Memory B cell (primary cell): ENCODE measurements around the gene RABL3.

Experiments used
- ATAC-seq: fragments of 150-1000 bp; cut with Tn5 transposase; 2 replicates; pipeline ENCODE4 v1.10.0; 2021; ENCODE audit warnings: low read depth, mild to moderate bottlenecking, moderate library complexity
- DNase-seq, 2 donors: peaks; one replicate each; pipeline ENCODE4 v3.0.0; 2022; ENCODE audit warnings: low spot score in 2 of 2
- H3K27ac Mint-ChIP-seq: one replicate; pipeline ENCODE4 v1.8.0; 2022; ENCODE audit warnings: mild to moderate bottlenecking, moderate library complexity, mixed read lengths
- H3K27me3 Mint-ChIP-seq: one replicate; pipeline ENCODE4 v1.8.0; 2022; ENCODE audit warnings: mixed read lengths
- H3K36me3 Mint-ChIP-seq: one replicate; pipeline ENCODE4 v1.8.0; 2022; ENCODE audit warnings: mild to moderate bottlenecking, mixed read lengths
- H3K4me1 Mint-ChIP-seq: one replicate; pipeline ENCODE4 v1.8.0; 2022; ENCODE audit warnings: mixed read lengths
- H3K4me3 Mint-ChIP-seq: one replicate; pipeline ENCODE4 v1.8.0; 2022; ENCODE audit warnings: mild to moderate bottlenecking, moderate library complexity, mixed read lengths
- H3K9me3 Mint-ChIP-seq: one replicate; pipeline ENCODE4 v1.8.0; 2022; ENCODE audit warnings: mixed read lengths

The RABL3 gene

DNA sequence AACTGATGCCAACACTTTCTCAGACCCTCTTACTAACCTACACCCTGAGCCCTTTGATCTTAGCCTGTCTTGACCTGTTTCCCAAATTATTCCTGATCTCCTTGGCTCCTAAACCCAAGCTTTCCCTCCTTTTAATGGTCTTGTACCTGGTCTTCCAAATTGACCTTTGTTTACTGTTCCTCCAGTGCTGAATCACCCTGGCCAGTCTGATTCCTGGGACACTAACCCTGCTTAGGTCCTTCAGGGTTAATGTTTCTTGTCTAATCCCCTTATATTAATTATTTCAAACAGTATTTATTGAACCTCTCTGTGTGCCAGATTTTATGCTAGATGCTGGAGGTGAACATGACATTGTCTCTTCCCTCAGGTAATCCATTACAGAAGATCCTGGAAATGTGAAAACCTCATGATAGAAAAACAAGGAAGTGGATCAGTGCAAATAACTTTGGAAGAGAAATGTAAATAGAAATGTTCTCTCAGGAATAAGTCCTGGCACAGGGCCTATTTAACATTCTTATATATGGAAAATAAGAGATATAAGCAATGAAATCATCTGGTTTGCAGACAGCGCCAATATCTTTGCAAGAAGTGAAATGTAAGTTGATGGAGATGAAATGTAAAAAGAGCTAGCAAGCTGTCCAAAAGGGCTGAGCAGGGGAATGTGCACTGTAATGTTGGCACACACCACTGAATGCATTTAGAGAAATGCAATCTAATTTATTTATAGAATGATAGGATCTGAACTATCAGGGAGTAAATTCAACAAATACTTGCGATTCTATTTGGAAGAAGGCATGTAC is 81.0 kb downstream of the RABL3 start:
- H3K27me3 Mint-ChIP-seq, result peaks cover 17% of the 10 kb centered on the region
- H3K27ac Mint-ChIP-seq, result no peak overlapping the region
- H3K4me3 Mint-ChIP-seq, result no peak overlapping the region
- ATAC-seq, result no peak
- peaks cover 5% of the 10 kb centered on the region for H3K4me1 Mint-ChIP-seq
- H3K9me3 Mint-ChIP-seq, result no peaks in the 10 kb centered on the region
- peaks cover 9% of the 10 kb centered on the region for H3K36me3 Mint-ChIP-seq
- DNase-seq, result no peak

DNA sequence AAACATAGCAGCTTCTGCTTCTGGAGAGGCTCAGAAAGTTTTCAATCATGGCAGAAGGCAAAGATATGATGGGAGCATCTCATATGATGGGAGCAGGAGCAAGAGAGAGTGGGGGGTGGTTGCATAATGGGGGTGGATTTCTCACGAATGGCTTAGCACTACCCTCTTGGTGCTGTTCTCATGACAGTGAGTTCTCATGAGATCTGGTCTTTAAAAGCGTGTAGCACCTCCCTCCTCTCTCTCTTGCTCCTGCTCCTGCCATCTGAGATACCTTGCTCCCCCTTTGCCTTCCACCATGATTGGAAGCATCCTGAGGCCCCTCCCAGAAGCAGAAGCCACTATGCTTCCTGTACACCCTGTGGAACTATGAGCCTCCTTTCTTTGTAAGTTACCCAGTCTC is 82.5 kb downstream of the RABL3 start:
- Mint-ChIP-seq H3K9me3 (no peaks in the 10 kb centered on the region), H3K4me1 (peaks cover 5% of the 10 kb centered on the region), H3K4me3 (no peak overlapping the region), H3K27ac (no peak overlapping the region), H3K36me3 (peaks cover 4% of the 10 kb centered on the region), H3K27me3 (peaks cover 11% of the 10 kb centered on the region)
- no peak for DNase-seq
- no peak for ATAC-seq

DNA sequence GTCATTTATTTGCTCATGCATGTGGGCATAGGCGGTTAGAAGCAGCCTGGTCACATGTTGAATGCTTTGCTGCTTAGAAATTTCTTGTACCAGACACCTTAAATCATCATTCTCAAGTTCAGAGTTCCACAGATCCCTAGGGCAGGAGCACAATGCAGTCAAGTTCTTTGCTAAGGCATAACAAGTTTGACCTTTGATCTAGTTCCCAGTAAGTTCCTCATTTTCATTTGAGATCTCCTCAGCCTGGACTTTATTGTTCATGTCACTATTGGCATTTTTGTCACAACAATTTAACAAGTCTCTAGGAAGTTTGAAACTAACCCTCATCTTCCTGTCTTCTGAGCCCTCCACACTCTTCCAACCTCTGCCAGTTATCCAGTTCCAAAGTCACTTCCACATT is 83.0 kb downstream of the RABL3 start:
- no peak overlapping the region for H3K4me3 Mint-ChIP-seq

DNA sequence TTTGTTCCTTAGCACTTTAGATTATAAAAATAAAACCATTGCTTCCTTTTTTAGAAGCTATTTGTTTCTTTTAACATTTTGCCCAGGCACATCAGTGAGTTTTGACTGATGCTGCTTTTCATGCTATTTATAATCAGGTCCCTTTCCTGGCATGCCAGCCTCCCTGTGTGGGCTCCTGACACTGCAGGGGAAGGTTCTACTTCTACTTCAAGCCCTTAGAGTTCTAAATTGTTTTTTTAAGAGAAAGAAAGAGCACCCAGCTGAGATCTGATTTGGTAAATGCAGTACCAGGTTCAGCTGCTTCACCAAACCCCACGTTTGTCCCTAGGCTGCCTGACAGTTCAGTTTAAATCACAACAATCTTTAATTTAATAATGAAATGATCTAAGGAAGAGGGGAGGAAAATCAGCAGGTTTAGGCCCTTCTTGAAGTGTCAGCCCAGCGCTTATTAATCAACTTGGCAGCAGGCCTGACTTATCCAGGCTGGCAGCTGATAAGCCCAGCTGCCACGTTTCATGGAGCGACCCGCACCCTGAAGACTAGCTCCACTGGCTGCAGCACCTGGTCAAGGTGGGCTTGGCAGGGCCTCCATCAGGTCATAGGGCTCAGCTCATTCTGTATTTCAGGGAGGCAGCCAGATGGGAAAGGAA is 89.3 kb downstream of the RABL3 start:
- ATAC-seq (no peak), DNase-seq (no peak)
- peaks cover 2% of the 10 kb centered on the region for H3K36me3 Mint-ChIP-seq
- H3K4me1 Mint-ChIP-seq, result no peaks in the 10 kb centered on the region
- H3K9me3 Mint-ChIP-seq, result no peaks in the 10 kb centered on the region
- peak overlapping the region; percentile 4 for H3K27ac Mint-ChIP-seq
- no peak overlapping the region for H3K4me3 Mint-ChIP-seq
- H3K27me3 Mint-ChIP-seq, result peaks cover 1% of the 10 kb centered on the region

More for the DNA sequence above, 83.0 kb downstream of the RABL3 start:
- Mint-ChIP-seq H3K36me3 (peaks cover 6% of the 10 kb centered on the region), H3K9me3 (no peaks in the 10 kb centered on the region), H3K27ac (no peak overlapping the region), H3K27me3 (peaks cover 10% of the 10 kb centered on the region), H3K4me1 (peaks cover 5% of the 10 kb centered on the region)
- ATAC-seq, result no peak
- no peak for DNase-seq

DNA sequence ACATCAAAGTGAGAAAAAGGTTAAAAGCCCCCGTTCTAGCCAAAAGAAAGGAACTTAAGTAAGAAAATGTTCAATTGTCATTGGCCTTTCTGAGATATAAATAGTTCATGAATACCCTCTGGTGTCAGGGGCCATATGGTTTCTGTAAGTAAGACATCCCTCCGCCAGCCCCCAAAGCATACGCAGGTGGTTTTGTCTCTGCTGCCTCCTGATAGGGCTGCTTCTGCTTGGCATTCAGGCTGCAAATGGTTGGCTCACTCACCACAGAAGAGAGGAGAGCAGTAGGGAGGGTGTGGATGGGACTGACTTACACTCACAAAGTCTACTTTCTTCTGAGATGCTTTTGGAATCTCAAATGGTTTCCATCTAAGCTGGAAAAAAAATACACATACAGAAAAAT is 90.0 kb downstream of the RABL3 start:
- no peak overlapping the region for H3K4me3 Mint-ChIP-seq
- no peak overlapping the region for H3K27ac Mint-ChIP-seq
- no peak for DNase-seq
- peaks cover 2% of the 10 kb centered on the region for H3K36me3 Mint-ChIP-seq
- no peak for ATAC-seq
- H3K4me1 Mint-ChIP-seq, result no peaks in the 10 kb centered on the region
- H3K27me3 Mint-ChIP-seq, result peaks cover 1% of the 10 kb centered on the region
- no peaks in the 10 kb centered on the region for H3K9me3 Mint-ChIP-seq

DNA sequence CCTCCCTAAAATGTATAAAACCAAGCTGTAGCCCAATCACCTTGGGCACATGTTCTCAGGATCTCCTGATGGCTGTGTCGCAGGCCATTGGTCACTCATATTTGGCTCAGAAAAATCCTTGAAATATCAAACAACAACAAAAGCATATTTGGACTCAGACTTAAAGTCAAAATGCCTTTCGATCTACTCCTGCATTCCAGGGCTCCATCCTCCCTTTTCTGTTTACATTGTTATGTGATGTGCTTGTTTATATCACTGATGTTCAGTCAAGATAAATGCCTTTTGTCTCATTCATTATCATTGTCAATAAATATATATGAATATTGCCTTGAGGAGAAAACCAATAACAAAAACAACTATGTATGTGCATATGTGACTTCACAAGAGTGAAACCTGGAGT is 92.0 kb downstream of the RABL3 start:
- no peak overlapping the region for H3K4me3 Mint-ChIP-seq
- DNase-seq (no peak), ATAC-seq (no peak)
- H3K27ac Mint-ChIP-seq, result no peak overlapping the region
- H3K36me3 Mint-ChIP-seq, result peaks cover 2% of the 10 kb centered on the region
- H3K27me3 Mint-ChIP-seq, result peaks cover 1% of the 10 kb centered on the region
- no peaks in the 10 kb centered on the region for H3K9me3 Mint-ChIP-seq
- no peaks in the 10 kb centered on the region for H3K4me1 Mint-ChIP-seq

DNA sequence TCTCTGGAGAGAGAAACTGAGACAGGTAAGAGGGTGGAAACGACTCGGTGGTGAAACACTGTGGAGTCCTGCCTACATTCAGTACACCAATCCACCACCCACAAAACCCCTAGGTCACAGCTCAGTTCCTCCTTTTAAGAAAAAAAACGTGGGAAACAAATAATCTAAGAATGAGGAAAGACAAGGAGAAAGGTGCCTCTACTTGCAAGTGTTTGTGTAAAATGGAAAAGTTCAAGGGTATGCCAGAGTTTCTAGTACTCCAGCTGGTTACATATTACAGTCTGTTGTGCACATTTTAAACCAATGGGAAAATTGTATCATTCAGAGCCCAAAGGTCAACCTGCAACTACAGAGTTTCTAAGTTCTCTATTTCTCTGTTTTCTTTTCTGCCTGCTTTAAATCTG is 92.5 kb downstream of the RABL3 start:
- ATAC-seq (no peak), DNase-seq (no peak)
- peaks cover 2% of the 10 kb centered on the region for H3K36me3 Mint-ChIP-seq
- no peak overlapping the region for H3K4me3 Mint-ChIP-seq
- H3K27ac Mint-ChIP-seq, result no peak overlapping the region
- no peaks in the 10 kb centered on the region for H3K9me3 Mint-ChIP-seq
- H3K4me1 Mint-ChIP-seq, result no peaks in the 10 kb centered on the region
- H3K27me3 Mint-ChIP-seq, result peaks cover 1% of the 10 kb centered on the region

DNA sequence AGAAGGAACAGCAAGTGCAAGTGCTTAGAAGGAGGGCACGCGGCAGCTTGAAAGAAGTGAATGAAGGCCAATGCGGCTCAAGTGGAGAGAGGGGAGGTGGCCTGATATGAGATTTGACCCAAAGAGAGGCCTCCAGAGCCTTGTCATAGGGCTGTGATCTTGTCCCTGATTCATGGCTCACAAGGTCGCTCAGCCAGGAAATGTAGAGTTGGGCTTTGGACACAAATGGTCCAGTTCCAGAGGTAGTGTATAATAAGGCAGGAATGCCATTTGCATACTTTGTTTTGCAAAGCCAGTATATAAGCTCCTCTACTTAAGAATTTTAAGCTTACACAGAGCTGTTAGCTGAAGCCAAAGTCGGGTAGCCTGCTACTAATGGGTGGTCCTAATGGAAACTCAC is 94.0 kb downstream of the RABL3 start:
- H3K27me3 Mint-ChIP-seq, result peaks cover 1% of the 10 kb centered on the region
- DNase-seq, result no peak
- H3K4me1 Mint-ChIP-seq, result no peaks in the 10 kb centered on the region
- H3K9me3 Mint-ChIP-seq, result no peaks in the 10 kb centered on the region
- ATAC-seq, result no peak
- H3K36me3 Mint-ChIP-seq, result no peaks in the 10 kb centered on the region
- no peak overlapping the region for H3K27ac Mint-ChIP-seq
- H3K4me3 Mint-ChIP-seq, result no peak overlapping the region

DNA sequence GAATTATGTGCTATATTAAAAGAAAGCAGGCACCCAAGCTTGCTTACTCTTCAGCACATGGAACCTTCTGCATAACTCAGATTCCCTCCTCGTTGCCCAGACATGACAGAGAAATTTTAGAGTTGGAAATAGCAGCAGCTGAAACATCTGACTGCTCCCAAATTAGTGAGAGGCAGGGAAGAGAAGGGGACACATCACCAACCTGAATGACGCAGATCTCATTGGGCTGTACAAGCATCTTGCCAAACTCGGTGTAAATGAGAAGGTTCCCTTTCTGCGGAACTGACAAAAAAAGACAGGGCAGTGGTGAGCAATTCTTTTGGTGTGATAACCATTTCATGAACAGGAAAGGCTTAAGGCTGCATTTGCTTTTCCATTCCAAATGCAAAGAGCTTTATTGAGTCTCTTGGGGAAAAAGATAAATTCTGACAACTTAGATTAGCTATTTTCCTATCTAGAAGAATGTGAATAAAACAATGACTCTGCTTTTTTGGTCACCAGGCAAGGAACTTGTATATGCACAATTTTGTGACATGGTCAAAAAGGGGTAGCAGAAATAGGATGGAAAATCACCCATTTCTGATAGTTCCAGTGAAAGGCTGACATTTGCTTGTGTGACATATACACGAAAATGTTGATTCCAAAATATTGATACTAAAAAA is 95.4 kb downstream of the RABL3 start:
- H3K9me3 Mint-ChIP-seq, result no peaks in the 10 kb centered on the region
- H3K4me3 Mint-ChIP-seq, result no peak overlapping the region
- no peak for DNase-seq
- H3K36me3 Mint-ChIP-seq, result no peaks in the 10 kb centered on the region
- no peak overlapping the region for H3K27ac Mint-ChIP-seq
- H3K27me3 Mint-ChIP-seq, result peaks cover 4% of the 10 kb centered on the region
- no peaks in the 10 kb centered on the region for H3K4me1 Mint-ChIP-seq
- no peak for ATAC-seq

DNA sequence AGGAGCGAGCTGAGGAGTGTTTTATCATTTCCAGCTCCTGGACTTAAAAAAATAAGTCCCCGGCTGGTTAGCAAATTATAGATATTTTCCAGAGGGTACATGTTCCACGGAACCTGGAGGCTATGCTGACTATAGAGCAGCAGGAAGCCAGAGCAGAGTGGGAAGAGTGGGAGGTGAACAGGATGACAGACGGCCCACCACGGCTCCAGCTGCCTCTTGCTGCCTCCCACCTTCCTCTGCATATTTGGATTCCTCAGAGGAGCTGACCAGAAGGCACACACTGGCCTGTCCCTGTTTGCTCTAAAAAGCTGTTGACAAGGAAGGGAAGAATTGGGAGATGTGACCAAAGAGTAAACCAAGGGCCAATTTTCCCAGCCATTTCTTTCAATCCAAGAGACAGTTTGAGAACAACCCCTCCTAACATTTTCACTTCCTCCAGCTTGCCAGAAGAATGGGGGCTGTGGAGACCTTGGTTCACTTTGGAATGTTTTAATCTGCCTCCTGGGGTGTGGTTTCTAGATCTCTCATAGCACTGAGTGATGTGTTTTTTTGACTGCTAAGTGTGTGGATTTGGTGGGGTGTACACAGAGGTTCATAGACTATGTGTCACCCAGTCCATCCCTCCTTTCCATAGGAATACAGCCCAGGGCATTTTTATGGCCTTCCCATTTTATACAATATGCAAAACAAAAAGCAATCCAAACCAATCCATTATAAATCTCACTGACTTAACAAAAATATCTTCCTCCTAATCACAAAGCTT is 97.1 kb downstream of the RABL3 start:
- H3K4me3 Mint-ChIP-seq, result no peak overlapping the region
- no peaks in the 10 kb centered on the region for H3K9me3 Mint-ChIP-seq
- ATAC-seq, result no peak
- H3K27ac Mint-ChIP-seq, result no peak overlapping the region
- no peaks in the 10 kb centered on the region for H3K36me3 Mint-ChIP-seq
- DNase-seq, result no peak
- no peaks in the 10 kb centered on the region for H3K4me1 Mint-ChIP-seq
- peaks cover 4% of the 10 kb centered on the region for H3K27me3 Mint-ChIP-seq

DNA sequence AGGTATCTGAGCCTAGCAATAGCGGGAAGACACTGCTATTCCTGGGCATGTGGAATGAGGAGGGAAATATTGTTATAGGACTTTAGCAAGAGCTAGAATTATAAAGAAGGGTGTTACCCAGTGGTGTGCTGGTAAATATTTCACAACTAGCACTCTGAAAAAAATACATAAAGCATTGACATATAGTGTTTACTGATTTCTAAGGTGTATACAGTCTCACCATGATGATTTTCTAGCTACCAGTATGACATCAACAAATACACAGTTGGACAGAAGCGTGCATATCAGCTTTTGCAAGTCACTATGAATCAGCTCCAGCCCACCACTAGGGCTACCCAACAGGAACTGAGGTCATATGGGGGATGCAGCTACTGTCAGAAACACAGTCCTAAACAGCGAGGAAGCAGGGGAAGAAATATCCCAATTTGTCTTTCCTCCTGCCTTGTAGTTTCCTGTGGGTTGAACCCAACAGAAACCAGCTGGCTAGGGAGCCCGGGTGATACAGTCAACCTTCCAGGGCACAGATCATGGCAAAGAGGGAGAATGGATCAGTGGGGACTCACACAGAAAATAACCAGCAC is 99.9 kb downstream of the RABL3 start:
- H3K36me3 Mint-ChIP-seq, result peaks cover 9% of the 10 kb centered on the region
- no peak overlapping the region for H3K27ac Mint-ChIP-seq
- DNase-seq, result no peak
- no peak for ATAC-seq
- peaks cover 3% of the 10 kb centered on the region for H3K9me3 Mint-ChIP-seq
- H3K27me3 Mint-ChIP-seq, result peaks cover 2% of the 10 kb centered on the region
- H3K4me1 Mint-ChIP-seq, result peaks cover 2% of the 10 kb centered on the region
- H3K4me3 Mint-ChIP-seq, result no peak overlapping the region

DNA sequence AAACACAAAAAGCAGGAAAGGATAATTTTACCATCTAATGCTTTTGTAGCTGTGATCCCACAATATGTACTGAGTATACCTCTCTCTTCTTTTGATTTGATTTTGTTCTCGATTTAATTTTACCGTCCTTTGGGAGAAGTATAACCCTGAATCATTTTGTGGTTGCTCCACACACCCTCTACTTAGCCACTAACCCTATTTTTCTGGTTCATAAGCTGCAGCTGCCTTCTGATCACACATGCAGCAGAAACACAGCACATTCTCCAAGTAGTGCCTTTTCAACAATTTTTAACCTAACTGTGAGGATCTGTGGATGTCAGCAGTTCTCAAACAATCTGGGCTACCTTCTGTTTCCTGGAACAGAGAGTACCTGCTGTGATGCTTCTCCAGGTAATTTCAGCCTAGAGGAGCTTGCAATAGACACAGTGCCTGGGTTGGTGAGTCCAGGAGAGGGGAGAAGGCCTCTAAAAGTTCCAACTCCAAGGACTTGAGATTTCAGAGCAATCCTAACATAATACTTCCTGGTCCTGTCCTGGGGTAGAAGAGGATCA is 100.5 kb downstream of the RABL3 start:
- H3K27ac Mint-ChIP-seq, result no peak overlapping the region
- no peak for DNase-seq
- no peak for ATAC-seq

DNA sequence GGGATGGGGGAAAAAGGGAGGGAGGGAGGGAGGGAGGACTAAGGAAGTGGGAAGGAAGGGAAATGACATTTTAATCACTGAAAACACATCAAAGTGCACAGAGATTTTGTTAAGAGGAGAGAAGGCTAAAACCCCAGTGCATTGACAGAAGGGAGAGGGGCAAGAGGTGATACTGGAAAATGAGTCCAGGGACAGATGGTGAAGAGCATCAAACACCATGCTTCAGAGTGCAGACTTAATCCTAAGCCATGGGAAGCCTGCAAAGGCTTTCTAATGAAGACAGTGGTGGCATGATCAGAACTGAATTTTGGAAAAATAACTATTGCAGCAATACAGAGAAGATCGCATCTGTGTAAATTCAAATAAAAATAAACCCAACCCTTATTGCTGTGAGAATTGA is 102.1 kb downstream of the RABL3 start:
- no peak overlapping the region for H3K4me3 Mint-ChIP-seq
- H3K9me3 Mint-ChIP-seq, result peaks cover 3% of the 10 kb centered on the region
- H3K27me3 Mint-ChIP-seq, result peaks cover 2% of the 10 kb centered on the region
- peaks cover 9% of the 10 kb centered on the region for H3K36me3 Mint-ChIP-seq
- DNase-seq (no peak), ATAC-seq (no peak)
- peaks cover 2% of the 10 kb centered on the region for H3K4me1 Mint-ChIP-seq
- no peak overlapping the region for H3K27ac Mint-ChIP-seq

More for the DNA sequence above, 100.5 kb downstream of the RABL3 start:
- Mint-ChIP-seq H3K4me3 (no peak overlapping the region), H3K36me3 (peaks cover 9% of the 10 kb centered on the region), H3K27me3 (peaks cover 2% of the 10 kb centered on the region), H3K9me3 (peaks cover 3% of the 10 kb centered on the region), H3K4me1 (peaks cover 2% of the 10 kb centered on the region)
